G401.6 (cell line): ENCODE measurements around the gene STK11IP.

Source experiments
- FAIRE-seq: peaks from 2 replicates; lab custom pipeline; 2012; peaks lifted over from hg19 to GRCh38; lab: Jason Lieb, UNC

Gene STK11IP

DNA sequence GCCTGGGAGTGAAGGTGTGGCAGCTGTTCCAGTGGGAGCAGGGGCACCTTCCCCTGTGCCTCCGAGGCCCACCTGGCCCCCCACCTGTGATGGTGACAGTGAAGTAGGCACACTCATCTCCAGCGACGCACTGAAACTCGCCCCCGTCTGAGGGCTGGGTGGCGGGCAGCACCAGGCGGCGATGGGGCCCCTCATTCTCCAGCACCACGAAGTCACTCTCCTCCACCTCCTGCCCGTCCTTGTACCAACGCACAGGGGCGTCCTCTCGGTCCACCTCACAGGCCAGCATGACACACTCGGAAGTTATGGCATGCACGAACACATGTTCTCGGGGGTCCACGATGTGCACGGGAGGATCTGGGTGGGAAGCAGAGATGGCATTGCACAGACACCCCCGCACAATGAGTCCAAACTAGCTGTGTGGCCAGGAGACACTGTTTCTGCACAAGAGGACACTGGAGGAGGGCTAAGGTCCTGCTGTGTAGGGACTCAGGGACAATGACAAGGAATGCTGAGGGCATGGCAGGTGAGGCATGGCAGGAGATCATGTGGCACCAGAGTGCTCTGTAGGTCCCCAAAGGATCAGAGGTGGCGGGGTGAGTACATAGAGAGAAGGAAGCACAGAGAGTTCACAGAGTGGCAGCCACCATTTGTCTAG is 34.3 kb upstream of the STK11IP start:
- FAIRE-seq, result no peak

DNA sequence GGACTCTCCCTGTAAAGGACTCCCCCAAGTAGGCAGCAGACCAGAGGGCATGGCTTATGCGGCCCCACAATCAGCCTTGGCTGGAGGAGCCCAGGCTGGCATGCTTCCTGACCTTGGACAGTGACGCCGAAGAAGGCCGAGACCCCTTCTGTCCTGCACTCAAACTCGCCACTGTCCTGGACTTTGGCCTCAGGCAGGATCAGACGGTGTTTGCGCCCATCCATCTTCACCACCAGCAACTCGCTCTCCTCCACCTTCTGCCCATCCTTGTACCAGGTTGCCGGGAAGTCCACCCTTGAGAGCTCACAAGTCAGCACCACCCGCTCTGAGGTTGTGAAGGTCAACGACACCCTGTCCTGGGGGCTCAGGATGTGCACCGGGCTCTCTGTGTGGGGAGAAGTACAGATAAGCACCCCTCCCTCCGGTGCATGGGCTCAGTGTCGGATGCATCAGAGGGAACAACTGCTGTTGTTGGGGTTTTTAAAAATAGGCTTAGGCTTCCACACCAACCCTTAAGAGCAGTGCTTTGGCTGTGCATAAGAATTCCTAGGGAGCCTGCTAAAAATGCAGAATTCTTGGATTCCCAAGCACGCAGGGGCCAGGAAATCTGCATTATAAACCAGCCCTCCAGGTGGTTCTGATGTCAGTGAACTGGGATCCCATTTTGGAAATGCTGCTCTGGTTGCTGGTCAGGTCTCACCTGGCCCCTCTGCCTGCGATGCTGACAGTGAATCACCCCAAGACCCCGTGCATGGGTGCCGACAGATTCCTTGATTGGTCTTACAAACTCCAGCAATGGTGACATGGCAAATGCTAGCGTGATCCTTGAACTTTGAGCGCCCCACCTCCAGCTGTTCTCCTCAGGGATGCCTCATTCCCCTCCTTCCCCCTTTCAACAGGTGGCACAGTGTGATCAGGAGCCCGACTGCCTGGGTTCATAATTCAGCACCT is 32.3 kb upstream of the STK11IP start:
- FAIRE-seq, result no peak

DNA sequence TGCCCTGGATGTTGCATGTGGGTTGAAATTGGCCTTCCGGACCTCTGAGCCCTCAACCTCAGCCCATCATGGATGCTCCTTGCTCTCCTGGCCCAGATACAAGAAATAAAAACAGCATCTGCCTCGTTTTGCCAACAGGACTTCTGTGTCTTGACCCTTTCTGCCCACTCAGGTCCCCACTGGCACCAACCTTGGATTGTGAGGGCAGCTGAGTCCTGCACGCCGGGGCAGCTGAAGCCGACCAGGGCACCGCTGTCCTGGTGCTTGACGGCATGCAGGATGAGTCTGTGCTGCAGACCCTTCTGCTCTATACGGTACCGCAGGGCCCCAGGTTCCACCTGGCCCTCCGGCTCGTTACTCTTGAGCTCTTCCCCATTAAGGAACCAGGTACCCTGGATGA is 31.0 kb upstream of the STK11IP start:
- FAIRE-seq, result no peak

DNA sequence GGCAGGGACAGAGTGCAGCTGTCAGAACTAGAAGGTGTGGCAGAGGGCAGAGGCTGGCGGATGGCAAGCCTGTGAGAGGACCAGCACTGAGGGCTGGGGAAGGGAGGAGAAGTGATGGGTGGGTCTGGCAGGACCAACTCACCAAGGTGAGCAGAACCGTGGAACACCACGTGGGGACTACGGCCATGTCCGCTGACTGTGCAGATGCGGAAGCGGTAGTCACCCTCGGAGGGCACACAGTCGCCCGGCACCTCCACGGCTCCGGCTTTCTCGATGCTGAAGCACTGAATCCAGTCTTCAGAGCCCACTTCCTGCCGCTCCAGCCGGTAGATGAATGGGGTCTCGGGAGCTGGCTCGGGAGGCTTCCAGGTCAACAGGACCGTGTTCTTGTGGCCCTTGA is 30.5 kb upstream of the STK11IP start:
- no peak for FAIRE-seq

DNA sequence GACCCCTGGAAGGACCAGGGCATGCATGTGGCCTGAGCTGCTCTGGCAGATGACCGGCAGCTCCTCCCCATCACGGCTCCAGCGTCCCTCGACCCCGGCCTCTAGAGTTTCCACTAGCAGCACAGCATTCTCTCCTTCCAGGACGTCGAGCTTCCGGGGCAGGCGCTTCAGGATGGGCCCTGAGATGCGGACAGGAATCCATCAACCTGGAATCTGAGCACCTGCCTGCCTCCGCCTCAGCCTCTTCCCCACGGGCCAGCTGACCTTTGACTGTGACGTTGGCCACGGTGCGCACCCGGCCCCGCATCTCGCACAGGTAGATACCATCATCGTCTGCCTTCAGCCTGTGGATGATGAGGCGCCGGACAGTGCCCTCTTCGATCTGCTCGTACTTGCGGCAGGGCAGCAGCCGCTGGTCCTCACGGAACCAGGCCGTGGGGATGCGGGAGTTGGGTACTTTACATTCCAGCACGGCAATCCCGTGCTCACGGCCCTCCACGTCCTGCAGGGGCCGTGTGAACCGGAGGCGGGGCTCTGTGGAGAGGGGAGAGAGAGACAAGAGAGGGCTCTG is 29.8 kb upstream of the STK11IP start:
- FAIRE-seq, result no peak

DNA sequence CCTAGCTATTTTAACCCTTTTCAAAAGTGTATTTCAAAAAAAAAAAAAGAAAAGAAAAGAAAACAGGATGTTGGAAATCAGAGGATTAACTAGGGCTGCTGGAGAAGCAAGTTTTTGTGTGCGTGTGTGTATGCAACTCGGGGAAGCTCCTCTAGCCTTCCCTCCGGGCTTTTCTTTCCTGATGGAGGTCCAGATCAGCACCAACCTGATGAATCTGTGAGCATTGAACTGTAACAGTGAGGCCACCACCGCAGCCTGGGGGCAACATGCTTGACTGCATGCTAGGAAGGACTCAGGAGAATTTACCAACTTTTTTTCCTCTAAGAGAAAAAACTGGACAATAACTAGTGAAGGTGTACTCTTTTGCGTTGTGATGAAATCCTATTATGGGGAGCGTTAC is 28.6 kb upstream of the STK11IP start:
- FAIRE-seq, result no peak

DNA sequence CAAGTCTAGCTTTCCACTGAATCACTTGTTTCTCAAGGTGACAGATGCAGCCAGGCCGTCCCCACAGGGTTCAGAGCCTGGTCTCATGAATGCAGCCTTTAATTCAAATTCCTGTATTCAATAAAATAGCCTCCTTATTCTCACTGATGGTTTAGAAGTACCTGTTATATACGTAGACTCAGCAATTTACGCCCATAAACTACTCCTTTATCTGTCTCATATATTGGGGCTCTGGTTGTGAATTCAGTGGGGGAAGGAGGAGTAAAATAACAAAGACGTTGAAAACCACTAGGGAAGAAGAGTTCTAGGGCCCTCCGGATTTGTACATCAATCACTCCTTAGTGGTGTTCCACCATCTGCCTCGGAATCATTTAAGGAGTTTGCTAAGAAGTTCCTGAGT is 28.0 kb upstream of the STK11IP start:
- no peak for FAIRE-seq

DNA sequence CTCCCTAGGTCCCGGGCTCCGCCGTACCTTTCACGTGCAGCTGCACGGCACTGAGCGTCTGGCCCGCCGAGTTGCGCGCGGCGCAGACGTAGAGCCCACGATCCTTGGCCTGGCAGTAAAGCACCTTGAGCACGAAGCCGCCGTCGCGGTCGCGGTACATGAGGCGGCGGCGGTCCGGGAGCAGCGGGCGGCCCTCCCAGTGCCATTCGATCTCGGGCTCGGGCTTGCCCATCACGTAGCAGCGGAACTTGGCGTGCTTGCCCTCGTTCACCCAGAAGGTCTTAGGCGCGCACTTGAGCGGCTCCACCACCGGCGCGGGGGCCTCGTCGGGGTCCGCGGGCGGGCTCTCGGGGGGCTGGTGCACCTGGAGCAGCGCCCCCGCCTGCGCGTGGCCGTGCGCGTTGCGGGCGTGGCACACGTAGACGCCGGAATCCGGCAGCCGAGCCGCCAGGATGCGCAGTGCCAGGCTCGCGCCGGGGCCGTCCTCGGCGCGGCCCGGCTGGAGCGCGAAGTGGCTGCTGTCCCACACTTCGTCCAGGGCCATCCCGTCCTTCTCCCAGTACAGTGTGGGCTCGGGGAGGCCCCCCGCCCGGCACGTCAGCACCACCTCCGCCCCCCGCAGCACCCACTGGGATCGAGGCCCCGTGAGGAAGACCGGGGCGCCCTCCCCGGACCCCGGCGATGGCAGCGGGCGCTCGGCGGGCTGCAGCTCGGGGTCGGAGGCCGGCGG is 27.3 kb upstream of the STK11IP start:
- no peak for FAIRE-seq

DNA sequence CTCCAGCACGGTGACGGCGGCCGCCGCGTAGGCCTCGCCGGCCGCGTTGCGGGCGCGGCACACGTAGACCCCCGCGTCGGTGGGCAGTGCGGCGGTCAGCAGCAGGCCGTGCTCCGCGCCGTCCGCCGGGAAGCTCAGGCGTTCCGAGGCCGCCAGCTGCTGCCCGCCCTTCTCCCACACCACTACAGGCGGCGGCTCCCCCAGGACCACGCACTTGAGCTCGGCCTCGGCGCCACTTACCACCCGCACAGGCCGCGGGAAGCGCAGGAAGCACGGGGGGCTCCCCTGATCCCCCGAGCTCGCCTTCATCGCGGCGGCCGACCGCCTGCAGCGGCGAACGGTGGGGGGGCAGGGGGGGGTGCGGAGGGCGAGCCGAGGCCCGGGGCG is 26.7 kb upstream of the STK11IP start:
- no peak for FAIRE-seq

DNA sequence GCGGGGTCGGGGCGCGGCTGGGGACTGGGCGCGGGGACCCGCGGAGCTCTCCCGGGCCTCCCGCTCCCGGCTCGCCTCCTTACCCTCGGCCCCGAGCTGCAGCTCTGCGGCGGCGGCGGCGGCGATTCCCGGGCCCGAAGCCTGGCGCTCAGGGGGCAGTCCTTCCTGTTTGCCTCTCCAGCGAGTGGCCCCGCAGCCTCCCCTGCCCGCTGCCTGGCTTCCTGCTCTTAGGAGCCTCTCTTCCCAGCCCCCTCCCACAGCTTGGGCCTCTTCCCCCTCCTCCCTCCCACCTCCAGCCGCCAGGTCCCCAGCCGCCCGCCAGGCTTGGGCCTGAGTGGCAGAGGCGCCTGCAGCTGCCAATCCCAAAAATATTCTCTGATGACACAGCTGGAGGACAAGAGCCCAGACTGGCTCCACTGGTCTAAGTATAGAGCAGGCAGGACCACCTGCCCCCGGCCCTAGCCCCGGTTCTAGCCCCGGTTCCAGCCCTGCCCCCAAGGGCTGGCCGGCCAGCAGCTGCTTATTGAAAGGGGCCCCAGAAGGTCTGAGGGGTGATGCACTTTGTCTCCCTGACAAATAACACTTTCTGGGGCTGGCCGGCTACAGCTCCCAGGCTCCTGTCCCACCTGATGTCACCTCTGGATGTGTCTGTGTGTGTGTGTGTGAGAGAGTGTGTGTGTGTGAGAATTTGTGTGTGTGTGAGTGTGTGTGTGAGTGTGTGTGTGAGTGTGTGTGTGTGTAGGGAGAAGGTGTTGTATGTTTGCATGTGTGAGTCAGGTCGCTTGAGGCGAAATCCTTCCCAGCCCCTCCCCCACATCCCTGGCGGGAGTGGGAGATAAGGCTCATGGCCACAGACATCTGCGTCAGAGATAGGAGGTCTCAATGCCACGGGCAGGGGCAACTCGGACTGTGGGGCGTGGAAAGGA is 26.1 kb upstream of the STK11IP start, which contains the start of gene OBSL1:
Gene OBSL1 (minus strand): TSS at position 229 of the 926 bp plus-strand sequence. CDS start 307 bp downstream, outside the sequence.
- no peak for FAIRE-seq

DNA sequence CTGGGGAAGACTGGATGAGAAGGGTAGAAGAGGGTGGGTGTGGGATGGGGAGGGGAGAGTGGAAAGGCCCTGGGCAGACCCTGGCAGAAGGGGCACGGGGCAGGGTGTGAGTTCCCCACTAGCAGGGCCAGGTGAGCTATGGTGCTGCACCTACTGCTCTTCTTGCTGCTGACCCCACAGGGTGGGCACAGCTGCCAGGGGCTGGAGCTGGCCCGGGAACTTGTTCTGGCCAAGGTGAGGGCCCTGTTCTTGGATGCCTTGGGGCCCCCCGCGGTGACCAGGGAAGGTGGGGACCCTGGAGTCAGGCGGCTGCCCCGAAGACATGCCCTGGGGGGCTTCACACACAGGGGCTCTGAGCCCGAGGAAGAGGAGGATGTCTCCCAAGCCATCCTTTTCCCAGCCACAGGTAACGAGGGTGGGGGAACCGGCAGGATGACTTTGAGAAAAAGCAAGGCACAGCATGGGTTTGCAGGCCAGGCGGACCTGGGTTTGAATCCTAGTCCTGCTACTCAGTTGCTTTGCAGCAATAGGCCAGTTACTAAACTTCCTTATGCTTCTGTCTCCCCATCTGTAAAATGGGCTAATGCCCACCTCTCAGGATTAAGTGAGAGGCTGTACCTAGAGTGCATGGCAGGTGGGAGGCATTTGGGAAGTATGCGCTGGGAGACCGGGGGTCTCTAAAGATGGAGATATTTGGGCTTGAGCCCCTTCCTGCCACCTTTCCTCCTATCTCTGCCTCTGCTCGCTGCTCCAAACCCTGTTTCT is 25.2 kb upstream of the STK11IP start, which contains the start of gene INHA:
Gene INHA (plus strand): TSS at position 74 of the 765 bp plus-strand sequence. CDS start 65 bp downstream, at position 139.
- no peak for FAIRE-seq

DNA sequence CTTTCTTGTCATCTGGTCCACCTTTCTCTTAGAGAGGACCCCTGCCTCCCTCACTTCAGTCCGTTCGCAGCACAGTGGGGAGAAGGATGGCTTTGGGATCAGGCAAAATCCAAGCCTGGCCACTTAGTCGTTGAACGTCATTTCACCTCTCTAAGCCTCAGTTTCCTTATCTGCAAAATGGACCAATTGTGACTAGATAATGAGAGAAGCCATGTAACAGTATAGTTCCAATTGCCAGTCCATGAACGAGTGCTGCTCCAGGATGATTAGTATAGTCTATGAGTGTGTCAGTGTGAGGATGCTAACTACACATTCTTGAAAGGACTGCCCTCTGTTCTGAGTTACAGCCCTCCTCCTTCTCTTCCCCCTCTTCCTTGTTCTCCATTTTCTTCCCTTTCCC is 24.5 kb upstream of the STK11IP start:
- FAIRE-seq, result no peak

DNA sequence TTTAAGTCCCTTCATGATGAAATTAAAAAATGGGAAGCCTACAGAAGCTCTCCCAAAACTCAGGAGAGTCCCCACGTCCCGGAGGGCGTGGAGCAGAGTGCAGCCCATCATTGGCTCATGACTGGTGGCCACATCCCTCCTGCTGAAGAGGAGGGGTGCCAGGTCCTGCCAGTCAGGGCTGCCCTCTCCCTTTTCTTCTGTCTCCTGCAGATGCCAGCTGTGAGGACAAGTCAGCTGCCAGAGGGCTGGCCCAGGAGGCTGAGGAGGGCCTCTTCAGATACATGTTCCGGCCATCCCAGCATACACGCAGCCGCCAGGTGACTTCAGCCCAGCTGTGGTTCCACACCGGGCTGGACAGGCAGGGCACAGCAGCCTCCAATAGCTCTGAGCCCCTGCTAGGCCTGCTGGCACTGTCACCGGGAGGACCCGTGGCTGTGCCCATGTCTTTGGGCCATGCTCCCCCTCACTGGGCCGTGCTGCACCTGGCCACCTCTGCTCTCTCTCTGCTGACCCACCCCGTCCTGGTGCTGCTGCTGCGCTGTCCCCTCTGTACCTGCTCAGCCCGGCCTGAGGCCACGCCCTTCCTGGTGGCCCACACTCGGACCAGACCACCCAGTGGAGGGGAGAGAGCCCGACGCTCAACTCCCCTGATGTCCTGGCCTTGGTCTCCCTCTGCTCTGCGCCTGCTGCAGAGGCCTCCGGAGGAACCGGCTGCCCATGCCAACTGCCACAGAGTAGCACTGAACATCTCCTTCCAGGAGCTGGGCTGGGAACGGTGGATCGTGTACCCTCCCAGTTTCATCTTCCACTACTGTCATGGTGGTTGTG is 23.0 kb upstream of the STK11IP start:
- no peak for FAIRE-seq

DNA sequence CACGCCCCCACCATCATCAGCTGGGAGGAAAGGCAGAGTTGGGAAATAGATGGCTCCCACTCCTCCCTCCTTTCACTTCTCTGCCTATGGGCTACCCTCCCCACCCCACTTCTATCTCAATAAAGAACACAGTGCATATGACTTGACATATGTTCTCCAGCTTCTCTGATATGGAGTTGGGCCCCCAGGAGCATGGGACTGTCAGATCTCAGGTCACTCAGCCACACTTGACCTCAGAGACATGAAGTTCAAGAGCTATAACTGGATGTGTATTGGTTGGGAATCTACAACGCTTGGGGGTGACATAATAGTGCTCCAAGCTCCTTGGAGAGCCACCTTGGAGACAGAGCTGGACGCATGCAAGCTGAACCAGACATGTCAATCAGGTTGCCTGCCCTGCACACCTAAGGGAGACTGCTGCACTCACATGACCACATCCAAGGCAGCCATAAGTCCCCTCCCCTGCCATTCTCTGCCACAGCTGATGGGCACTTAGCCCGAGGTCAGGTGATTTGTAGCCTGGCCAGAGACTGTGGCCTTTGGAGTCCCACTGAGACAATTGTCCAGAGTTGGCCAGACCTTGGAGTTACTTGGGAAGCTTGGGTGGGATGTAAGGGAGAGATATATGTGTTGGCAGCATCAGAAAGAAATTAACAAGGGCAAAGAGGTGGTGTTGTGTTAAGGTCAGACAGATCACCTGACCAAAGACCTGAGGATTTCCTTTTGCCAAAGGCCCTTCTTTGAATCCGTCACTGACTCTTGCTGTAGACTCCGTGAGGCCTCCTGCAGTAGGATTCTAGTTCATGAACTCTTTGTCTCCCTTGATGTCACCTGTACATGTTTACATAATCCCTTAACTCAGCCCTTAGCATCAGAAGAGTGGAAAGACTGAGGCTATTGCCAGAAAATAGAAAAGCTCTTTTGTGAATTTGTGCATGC is 21.8 kb upstream of the STK11IP start:
- FAIRE-seq, result no peak

DNA sequence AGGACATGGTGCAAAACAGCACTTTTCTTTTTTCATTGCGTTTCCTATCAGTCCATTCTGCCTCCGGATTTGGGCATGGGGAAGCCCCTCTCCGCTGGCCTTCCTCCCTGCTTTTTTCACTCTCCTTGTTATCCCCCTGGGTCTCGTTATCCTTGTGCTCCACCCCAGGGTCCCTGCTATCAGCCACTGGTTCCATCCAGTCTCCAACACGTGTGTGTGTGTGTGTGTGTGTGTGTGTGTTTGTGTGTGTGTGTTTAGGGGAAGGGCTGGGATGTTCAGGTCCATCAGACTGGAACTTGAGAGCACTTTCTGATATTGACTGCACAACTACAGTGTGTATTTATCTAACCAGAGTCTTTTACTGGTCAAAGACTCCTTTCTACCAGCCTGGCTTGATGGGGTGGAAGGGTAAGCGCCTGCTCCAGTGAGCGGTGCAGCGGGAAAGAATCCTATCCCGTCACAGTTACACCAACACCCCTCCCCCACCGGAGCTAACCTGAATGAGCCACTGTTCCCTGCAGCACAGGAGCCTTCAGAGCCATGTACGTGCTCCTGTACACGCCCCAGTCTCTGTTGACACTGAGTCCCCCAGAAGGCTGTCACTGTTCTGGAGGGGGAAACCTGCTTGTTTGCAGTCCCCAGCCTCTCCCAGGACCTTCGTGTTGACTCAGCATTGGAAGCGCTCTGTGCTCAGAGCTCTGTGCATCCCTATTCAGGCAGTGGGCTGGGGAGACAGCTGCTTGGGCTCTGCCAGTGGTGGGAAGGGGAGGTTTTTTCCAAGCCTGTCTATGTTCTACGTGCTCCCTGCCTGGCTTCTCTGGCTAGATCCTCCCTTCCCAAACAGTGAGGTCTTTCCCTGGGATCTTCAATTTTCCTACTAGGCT is 20.9 kb upstream of the STK11IP start:
- no peak for FAIRE-seq

DNA sequence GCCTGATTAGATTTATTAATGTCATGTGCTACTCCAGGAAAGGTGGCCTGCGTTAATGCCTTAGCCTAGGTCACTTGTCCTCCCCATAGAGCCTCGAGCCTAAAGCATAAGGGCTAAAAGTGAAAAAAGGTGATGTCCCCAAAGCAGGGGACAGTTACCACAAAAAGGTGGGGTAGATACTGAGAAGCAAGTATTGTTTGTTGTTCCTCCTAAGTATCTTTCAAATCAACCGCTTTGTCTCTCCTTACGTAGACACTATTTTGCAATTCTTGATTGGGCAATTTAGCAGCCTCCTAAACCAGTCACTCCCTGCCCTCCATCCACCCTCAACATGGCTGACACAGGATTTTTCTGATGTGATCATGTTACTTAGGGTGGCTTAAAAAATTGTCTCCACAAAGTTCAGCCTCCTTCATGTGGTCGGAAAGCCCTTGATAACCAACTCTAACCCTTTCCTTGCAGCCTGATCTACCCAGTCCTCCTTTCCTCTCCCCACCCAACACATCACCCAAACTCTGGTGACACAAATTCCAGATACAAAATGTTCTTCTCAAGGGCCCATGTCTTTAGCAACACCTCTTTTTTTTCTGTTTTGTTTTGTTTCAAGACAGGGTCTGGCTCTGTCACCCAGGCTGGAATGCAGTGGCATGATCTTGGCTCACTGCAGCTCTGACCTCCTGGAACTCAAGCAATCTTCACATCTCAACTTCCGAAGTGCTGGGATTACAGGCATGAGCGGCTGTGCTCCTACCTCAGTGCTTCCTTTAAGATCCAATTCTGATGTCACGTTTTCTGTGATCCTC is 18.6 kb upstream of the STK11IP start:
- FAIRE-seq, result no peak

DNA sequence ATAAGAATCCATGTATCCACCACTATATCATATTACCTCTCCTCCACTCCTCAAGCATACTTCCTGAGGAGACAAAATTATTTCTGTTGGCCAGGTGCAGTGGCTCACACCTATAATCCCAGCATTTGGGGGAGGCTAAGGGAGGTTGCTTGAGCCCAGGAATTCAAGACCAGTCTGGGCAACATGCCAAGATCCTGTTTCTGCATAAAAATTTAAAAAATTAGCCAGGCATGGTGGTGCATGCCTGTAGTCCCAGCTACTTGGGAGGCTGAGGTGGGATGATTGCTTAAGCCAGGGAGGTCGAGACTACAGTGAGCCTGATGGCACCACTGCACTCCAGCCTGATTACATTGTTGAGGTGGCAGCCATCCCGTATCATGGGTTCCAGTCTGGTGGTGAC is 16.3 kb upstream of the STK11IP start:
- no peak for FAIRE-seq
